SK-N-SH (cell line): ENCODE results near the gene ZCCHC14. TPM values are rescaled to one million over a fixed set of nuclear protein-coding genes. Genes with fewer than 3 reads are reported as not detected.
A peak's percentile ranks its signal among the peaks of the same experiment; 100 is the strongest.

Experiments
- CTCF ChIA-PET: fragments of 300-600, 350-600 bp; formaldehyde crosslinking; extraction: SDS; loops from one replicate; lab custom pipeline; 2021; lab: Yijun Ruan, JAX
- POLR2A ChIA-PET: fragments of 350-600 bp; sonication (Branson Sonifier 250); formaldehyde crosslinking; extraction: SDS; loops from one replicate; lab custom pipeline; 2020; ENCODE audit warnings: antibody characterized with exemption, inconsistent platforms; lab: Yijun Ruan, JAX
- DNase-seq: peaks from one replicate; pipeline ENCODE4 v3.0.0; 2012
- H2AFZ ChIP-seq: fragments of 200-600 bp; sonication (generic); 2 replicates; pipeline ENCODE4 v1.8.1; 2016; ENCODE audit warnings: antibody characterized with exemption, mild to moderate bottlenecking, low read depth
- H3F3A ChIP-seq: fragments of 200-600 bp; sonication (generic); replicated peaks from 2 replicates; pipeline ENCODE3; 2016; ENCODE audit warnings: antibody characterized with exemption, mild to moderate bottlenecking; ENCODE audit not compliant: insufficient read depth
- H3K27ac ChIP-seq, 2 experiments: fragments of 200-500 bp in 1 of 2; fragments of 200-600 bp in 1 of 2; sonication (Bioruptor generic) in 1 of 2; sonication (generic), shearing (Covaris generic) in 1 of 2; 2 replicates each; pipeline versions ENCODE4 v1.5.1 to v1.6.1; 2014 to 2016; ENCODE audit warnings: low read depth in 2 of 2, inconsistent platforms in 1 of 2, low read length in 1 of 2, mild to moderate bottlenecking in 1 of 2, mixed read lengths in 1 of 2
- H3K27me3 ChIP-seq: fragments of 200-600 bp; sonication (generic), shearing (Covaris generic); 2 replicates; pipeline ENCODE4 v1.6.1; 2016; ENCODE audit warnings: mixed run types; ENCODE audit not compliant: insufficient read depth
- H3K36me3 ChIP-seq, 2 experiments: fragments of 200-500 bp in 1 of 2; fragments of 200-600 bp in 1 of 2; sonication (Bioruptor generic) in 1 of 2; sonication (generic) in 1 of 2; replicated peaks in 1 of 2; 2 replicates each; pipeline versions ENCODE3 to v1.5.1; 2014 to 2016; ENCODE audit warnings: low read length in 1 of 2, mild to moderate bottlenecking in 1 of 2; ENCODE audit not compliant: insufficient read depth in 2 of 2, control insufficient read depth in 1 of 2
- H3K4me1 ChIP-seq, 2 experiments: fragments of 200-500 bp in 1 of 2; fragments of 200-600 bp in 1 of 2; sonication (Bioruptor generic) in 1 of 2; sonication (generic), shearing (Covaris generic) in 1 of 2; 2 replicates each; pipeline versions ENCODE4 v1.5.1 to v1.6.1; 2014 to 2016; ENCODE audit warnings: low read depth in 1 of 2, low read length in 1 of 2, mixed run types in 1 of 2; ENCODE audit not compliant: insufficient read depth in 2 of 2, control insufficient read depth in 1 of 2
- H3K4me2 ChIP-seq: fragments of 200-600 bp; sonication (generic), shearing (Covaris generic); 2 replicates; pipeline ENCODE4 v1.6.1; 2017; ENCODE audit warnings: mixed run types
- H3K4me3 ChIP-seq, 2 experiments: fragments of 200-500 bp in 1 of 2; fragments of 200-600 bp in 1 of 2; sonication (Bioruptor generic) in 1 of 2; sonication (generic), shearing (Covaris generic) in 1 of 2; 2 replicates each; pipeline versions ENCODE4 v1.5.1 to v1.8.1; 2014 to 2016; ENCODE audit warnings: low read depth in 2 of 2, inconsistent platforms in 1 of 2, low read length in 1 of 2, mild to moderate bottlenecking in 1 of 2, mixed read lengths in 1 of 2, moderate library complexity in 1 of 2
- H3K79me2 ChIP-seq: fragments of 200-600 bp; sonication (generic); 2 replicates; pipeline ENCODE4 v1.8.1; 2017; ENCODE audit warnings: mild to moderate bottlenecking; ENCODE audit not compliant: insufficient read depth
- H3K9ac ChIP-seq: fragments of 200-600 bp; sonication (generic); 2 replicates; pipeline ENCODE4 v1.6.1; 2017; ENCODE audit warnings: mixed run types
- H3K9me2 ChIP-seq: fragments of 200-600 bp; sonication (generic); 2 replicates; pipeline ENCODE4 v1.6.1; 2017; ENCODE audit warnings: mixed run types
- H3K9me3 ChIP-seq: fragments of 200-600 bp; sonication (generic); 2 replicates; pipeline ENCODE4 v1.6.1; 2017; ENCODE audit warnings: mixed run types, mild to moderate bottlenecking, moderate library complexity
- H4K20me1 ChIP-seq: fragments of 200-600 bp; sonication (generic); 2 replicates; pipeline ENCODE4 v1.6.1; 2017; ENCODE audit warnings: mild to moderate bottlenecking, mixed run types; ENCODE audit not compliant: insufficient read depth
- CHD2 ChIP-seq: fragments of 150-350 bp; IDR thresholded peaks from 2 replicates; pipeline ENCODE4 v1.6.1; 2018; ENCODE audit warnings: low read length; ENCODE audit not compliant: partially characterized antibody
- ELF1 ChIP-seq: IDR thresholded peaks from 2 replicates; pipeline ENCODE4 v1.4.0; 2012
- EP300 ChIP-seq, 2 experiments: IDR thresholded peaks; 2 replicates each; pipeline versions ENCODE4 v1.4.0 to v1.6.1; 2012; ENCODE audit warnings: borderline replicate concordance in 1 of 2, low read depth in 1 of 2, low read length in 1 of 2
- EZH2phosphoT487 ChIP-seq: fragments of 200-600 bp; sonication (generic); IDR thresholded peaks from 2 replicates; pipeline ENCODE4 v1.6.1; 2017; ENCODE audit warnings: low read depth, mixed run types, mild to moderate bottlenecking, antibody characterized with exemption, moderate library complexity, borderline replicate concordance
- FOSL2 ChIP-seq: IDR thresholded peaks from 2 replicates; pipeline ENCODE4 v1.4.0; 2012; ENCODE audit warnings: low read depth, mild to moderate bottlenecking, moderate library complexity, borderline replicate concordance
- GABPA ChIP-seq: IDR thresholded peaks from 2 replicates; pipeline ENCODE4 v1.4.0; 2012; ENCODE audit warnings: low read depth, mild to moderate bottlenecking
- GATA2 ChIP-seq: sonication (generic); formaldehyde crosslinking; IDR thresholded peaks from 2 replicates; pipeline ENCODE4 v1.5.0; 2020; ENCODE audit warnings: mild to moderate bottlenecking, missing genetic modification reagents
- MEF2A ChIP-seq: IDR thresholded peaks from 2 replicates; pipeline ENCODE4 v1.4.0; 2012; ENCODE audit warnings: low read depth, borderline replicate concordance
- NFIC ChIP-seq: IDR thresholded peaks from 2 replicates; pipeline ENCODE4 v1.4.0; 2012; ENCODE audit warnings: borderline replicate concordance
- NRF1 ChIP-seq: IDR thresholded peaks from 2 replicates; pipeline ENCODE4 v1.6.1; 2012; ENCODE audit warnings: low read depth, mild to moderate bottlenecking, low read length
- POLR2AphosphoS5 ChIP-seq: IDR thresholded peaks from 2 replicates; pipeline ENCODE4 v1.6.1; 2012; ENCODE audit warnings: low read depth, low read length
- RCOR1 ChIP-seq: fragments of 150-350 bp; IDR thresholded peaks from 2 replicates; pipeline ENCODE4 v1.6.1; 2017; ENCODE audit warnings: antibody characterized with exemption, low read length
- RXRA ChIP-seq: IDR thresholded peaks from 2 replicates; pipeline ENCODE4 v1.4.0; 2012; ENCODE audit warnings: low read depth, mild to moderate bottlenecking, borderline replicate concordance
- TAF1 ChIP-seq: IDR thresholded peaks from 2 replicates; pipeline ENCODE4 v1.6.1; 2012; ENCODE audit warnings: low read depth, mild to moderate bottlenecking, low read length, moderate library complexity, borderline replicate concordance
- WGBS: methylation state at CpG from one replicate; pipeline ENCODE4 v1.1.6; 2017; ENCODE audit warnings: low lambda C conversion rate; 5-methylcytosine and 5-hydroxymethylcytosine counted together
- polyA plus RNA-seq, 3 experiments: library from polyadenylated mRNA; depleted of rRNA; stranded (reverse); fragments of >200 nt; gene quantifications; 2 replicates each; pipeline ENCODE4 v1.2.3, GENCODE V29; 2012
- TF ChIP-seq, protein P1 (sequence below): IDR thresholded peaks from 2 replicates; pipeline ENCODE4 v1.4.0; 2012; ENCODE audit warnings: low read depth, borderline replicate concordance
- TF ChIP-seq, protein P2 (sequence below): fragments of 200-600 bp; sonication (generic); IDR thresholded peaks from 2 replicates; pipeline ENCODE4 v1.6.1; 2017; ENCODE audit warnings: antibody characterized with exemption, mild to moderate bottlenecking, moderate library complexity

Gene ZCCHC14
- polyA plus RNA-seq, 1 of the 3 experiments (the other 2 are of a cell fraction) = 5.7 TPM

DNA sequence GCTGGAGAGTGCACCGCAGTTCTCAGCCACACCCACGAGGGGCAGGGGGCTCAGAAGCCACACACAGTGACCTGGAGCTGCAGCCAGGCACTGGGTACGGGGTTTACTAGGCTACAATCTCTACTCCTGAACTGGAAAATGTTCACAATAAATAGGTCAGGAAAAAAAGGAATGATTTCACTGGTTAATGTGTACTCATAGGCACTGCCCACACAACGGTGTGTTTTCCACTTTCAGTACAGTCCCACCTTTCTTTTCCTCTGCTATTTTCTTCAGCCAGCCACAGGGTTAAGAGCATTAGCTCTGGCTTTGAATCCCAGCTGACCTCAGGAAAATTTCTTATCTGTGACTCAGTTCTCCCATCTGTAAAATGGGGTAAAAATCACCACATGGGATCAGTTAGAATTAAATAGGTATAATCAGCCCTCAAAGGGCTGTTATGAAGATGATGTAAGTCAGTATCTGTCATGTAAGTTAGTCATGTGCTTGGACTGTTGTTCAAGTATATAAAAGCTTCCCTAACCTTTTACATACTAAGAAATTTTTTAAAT lies 35.7 kb downstream of the ZCCHC14 start:
- DNase-seq = peak; percentile 36
- Histone ChIP-seq H3K27ac (peak overlapping the region; percentile 96 to 98), H3F3A (peaks cover 34% of the 10 kb centered on the region), H4K20me1 (peaks cover 11% of the 10 kb centered on the region), H3K9me3 (no peaks in the 10 kb centered on the region), H3K79me2 (peaks cover 67% of the 10 kb centered on the region), H3K4me1 (peaks cover 25 to 37% of the 10 kb centered on the region in 2 experiments), H3K4me3 (peak overlapping the region in 1 of 2 experiments; percentile 30; a peak in 1 of 4 replicates), H3K9me2 (no peaks in the 10 kb centered on the region), H3K36me3 (peaks cover 3 to 23% of the 10 kb centered on the region in 2 experiments), H3K9ac (peak overlapping the region; percentile 46; the same call in 1 of the 2 replicates), H3K27me3 (no peaks in the 10 kb centered on the region), H2AFZ (no peak overlapping the region), H3K4me2 (peak overlapping the region; percentile 80)
- 60% methylated on average over 4 of the region's 4 CpGs for WGBS
- POLR2A ChIA-PET = no interaction called here
- CTCF ChIA-PET = interaction anchor here (0.6 to 1.5 kb wide), 5 partner anchors 12 to 312 kb away, joined by 3 to 5 read pairs (median 3); no protein-coding TSS in a partner anchor
- TF ChIP-seq RCOR1 = 0 out of 2 replicates have a peak, but pooled peaks have one; percentile 30
- TF ChIP-seq, protein P1, sequence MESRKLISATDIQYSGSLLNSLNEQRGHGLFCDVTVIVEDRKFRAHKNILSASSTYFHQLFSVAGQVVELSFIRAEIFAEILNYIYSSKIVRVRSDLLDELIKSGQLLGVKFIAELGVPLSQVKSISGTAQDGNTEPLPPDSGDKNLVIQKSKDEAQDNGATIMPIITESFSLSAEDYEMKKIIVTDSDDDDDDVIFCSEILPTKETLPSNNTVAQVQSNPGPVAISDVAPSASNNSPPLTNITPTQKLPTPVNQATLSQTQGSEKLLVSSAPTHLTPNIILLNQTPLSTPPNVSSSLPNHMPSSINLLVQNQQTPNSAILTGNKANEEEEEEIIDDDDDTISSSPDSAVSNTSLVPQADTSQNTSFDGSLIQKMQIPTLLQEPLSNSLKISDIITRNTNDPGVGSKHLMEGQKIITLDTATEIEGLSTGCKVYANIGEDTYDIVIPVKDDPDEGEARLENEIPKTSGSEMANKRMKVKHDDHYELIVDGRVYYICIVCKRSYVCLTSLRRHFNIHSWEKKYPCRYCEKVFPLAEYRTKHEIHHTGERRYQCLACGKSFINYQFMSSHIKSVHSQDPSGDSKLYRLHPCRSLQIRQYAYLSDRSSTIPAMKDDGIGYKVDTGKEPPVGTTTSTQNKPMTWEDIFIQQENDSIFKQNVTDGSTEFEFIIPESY = no peak
- no peak for TF ChIP-seq GATA2 (CRISPR knock-in tag)
- no peak for TF ChIP-seq FOSL2
- TF ChIP-seq NFIC = no peak

DNA sequence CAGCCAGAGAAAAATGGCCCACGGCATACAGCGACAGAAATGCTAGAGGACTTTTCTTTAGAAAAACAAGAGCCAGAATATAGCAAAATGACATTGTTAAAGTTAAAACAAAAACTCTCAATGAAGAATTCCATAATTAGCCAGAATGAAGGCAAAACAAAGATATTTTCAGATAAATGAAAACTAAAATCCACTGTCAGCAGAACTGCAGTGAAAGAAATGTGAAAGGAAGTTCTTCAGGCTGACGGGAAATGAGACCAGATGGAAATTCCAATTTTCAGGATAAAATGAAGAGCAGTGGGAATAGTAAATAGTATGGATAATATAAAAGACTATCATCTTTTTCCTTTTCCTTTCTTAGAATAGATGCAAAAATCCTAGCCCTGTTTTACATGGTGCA lies 38.4 kb downstream of the ZCCHC14 start:
- TF ChIP-seq POLR2AphosphoS5 (no peak), RXRA (no peak), ELF1 (no peak), CHD2 (no peak), NRF1 (no peak), EP300 (IDR thresholded peaks at IDR 0.05; ENCODE audit: borderline replicate concordance in 1 of 2, low read depth in 1 of 2, low read length in 1 of 2) (no peak), MEF2A (no peak), TAF1 (no peak), GABPA (no peak), EZH2phosphoT487 (no peak)
- TF ChIP-seq, protein P2, sequence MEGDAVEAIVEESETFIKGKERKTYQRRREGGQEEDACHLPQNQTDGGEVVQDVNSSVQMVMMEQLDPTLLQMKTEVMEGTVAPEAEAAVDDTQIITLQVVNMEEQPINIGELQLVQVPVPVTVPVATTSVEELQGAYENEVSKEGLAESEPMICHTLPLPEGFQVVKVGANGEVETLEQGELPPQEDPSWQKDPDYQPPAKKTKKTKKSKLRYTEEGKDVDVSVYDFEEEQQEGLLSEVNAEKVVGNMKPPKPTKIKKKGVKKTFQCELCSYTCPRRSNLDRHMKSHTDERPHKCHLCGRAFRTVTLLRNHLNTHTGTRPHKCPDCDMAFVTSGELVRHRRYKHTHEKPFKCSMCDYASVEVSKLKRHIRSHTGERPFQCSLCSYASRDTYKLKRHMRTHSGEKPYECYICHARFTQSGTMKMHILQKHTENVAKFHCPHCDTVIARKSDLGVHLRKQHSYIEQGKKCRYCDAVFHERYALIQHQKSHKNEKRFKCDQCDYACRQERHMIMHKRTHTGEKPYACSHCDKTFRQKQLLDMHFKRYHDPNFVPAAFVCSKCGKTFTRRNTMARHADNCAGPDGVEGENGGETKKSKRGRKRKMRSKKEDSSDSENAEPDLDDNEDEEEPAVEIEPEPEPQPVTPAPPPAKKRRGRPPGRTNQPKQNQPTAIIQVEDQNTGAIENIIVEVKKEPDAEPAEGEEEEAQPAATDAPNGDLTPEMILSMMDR = no peak
- Histone ChIP-seq H3K9me3 (no peaks in the 10 kb centered on the region), H4K20me1 (peaks cover 8% of the 10 kb centered on the region), H3K9ac (no peak overlapping the region), H3K4me3 (no peak overlapping the region), H3K9me2 (no peaks in the 10 kb centered on the region), H3K4me2 (no peak overlapping the region), H2AFZ (no peak overlapping the region), H3K36me3 (peaks cover 7 to 19% of the 10 kb centered on the region in 2 experiments), H3K79me2 (peaks cover 63% of the 10 kb centered on the region), H3F3A (peaks cover 30% of the 10 kb centered on the region), H3K27me3 (no peaks in the 10 kb centered on the region), H3K4me1 (peaks cover 19 to 26% of the 10 kb centered on the region in 2 experiments), H3K27ac (no peak overlapping the region)
- ChIA-PET POLR2A (no interaction called here), CTCF (interaction anchor here (1.0 kb wide), 1 partner anchor 37 kb away, joined by 4 read pairs; no protein-coding TSS in a partner anchor)
- DNase-seq = no peak
- WGBS = 98% methylated on average over 3 of the region's 3 CpGs
